Stimulated activated CD8-positive, alpha-beta memory T cell treated with anti-CD3 and anti-CD28 coated beads, Interleukin-7, amount 100 ng/mL, for 1 hour (primary cell): ENCODE results near the gene HSPA4.
"Not testable (repeated sequence)": the region's sequence is repeated elsewhere in the genome, so short reads cannot be mapped to it uniquely, and the experiment has no call there.

Experiments
- DNase-seq, 2 donors: peaks; one replicate each; pipeline ENCODE4 v3.0.0-alpha.2; 2020; ENCODE audit warnings: low read depth in 2 of 2

The HSPA4 gene

GRCh38 chr5:133050521-133050920 is 1.3 kb upstream of the HSPA4 start:
- DNase-seq = no peak

DNA sequence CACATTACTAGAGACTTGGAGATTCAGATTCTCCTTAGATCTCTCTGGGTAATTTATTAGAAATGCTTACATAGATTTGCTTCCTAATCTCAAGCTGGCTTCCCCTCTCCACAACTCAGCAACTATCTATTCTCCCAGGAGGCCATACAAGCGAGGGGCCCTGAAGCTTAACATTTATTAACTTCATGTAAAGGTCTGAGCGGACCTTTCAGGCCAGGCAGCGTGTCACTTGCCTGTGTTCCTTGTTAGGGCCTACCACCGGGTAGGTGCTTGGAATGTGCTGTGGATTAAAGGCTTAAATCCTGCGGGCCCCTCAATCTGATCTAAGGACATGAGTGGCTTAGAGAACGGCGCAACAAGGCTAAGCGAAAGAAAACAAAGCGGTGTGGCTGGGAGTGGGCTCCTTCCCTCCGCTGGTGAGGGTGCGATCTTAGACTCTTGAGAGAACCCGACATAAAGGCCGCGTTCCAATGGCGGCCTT is 712 bp upstream of the HSPA4 start:
- DNase-seq = no peak

DNA sequence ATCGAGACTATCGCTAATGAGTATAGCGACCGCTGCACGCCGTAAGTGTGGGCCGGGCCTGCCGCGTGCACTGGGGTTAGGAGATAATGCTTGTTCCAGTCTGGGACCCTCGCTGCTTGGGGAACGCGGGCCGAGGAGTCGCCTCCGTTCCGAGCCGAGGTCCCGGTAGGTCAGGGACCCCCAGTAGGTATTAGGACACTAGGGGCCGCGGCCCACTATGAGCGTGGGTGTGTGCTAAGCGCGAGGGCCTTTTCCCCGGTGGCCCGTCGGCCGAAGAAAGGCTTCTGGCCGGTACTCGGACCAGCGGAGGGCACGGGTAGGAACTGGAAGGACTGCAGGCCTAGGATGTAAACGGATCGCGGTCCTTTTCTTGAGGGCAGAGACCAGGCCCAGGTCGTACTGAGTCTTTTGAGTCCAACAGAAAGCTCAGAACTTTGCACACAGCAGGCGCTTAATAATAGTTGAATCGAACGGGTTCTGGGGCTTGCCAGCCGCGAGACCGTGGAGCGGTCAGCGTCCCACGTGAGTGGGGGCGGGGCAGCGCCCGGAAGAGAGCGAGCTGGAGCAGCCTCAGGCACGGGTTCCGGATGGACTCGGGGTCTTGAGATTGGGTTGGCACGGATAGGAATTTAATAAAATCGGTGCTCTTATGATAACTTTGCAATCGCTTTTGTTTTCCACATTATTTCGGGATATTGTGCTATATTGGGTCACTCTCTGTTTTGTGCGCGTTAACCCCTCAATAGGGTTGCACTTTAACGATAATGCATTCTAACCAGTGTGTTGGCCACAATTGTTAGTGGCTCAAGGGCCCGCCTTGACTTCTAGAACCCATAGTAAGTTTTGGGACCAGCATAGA is 733 bp downstream of the HSPA4 start:
- peak; percentile 15 to 28 for DNase-seq

- no peak for DNase-seq
Measured at GRCh38 chr5:133053448-133053847, 1.6 kb downstream of the HSPA4 start.

DNA sequence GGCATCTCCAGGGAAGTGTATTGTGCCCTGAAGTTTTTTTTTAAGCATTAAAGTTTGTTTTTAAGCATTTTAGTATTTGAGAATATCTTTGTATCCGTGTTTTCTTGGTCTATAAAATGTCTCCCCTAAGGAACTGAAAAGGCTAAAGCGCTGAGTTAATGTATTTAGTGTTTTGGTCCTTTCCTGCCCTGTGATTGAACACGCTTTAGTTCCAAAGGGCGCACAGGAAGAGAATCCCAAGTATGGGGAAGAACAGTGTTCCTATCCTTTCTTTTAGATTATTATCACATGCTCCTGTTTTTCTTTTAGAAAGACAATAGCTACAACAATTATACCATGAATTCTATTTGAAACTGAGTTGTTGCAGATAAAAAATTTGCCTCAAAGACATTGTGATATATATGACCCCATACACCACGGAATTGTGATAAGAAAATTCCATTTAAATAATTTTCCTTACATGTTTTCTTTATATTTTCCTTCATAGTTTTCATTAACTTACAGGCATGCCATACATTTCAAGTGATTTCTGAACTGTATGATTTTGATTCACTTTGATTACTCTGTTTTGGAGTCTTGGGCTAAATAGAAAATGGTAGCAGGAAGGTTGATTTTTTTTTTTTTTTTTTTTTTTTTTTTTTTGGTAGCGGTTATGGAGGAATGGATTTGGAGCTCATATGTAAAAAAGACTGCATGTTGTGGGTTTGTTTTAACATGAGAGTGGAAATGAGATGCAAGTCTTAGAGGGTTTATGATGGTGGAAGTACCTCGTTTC is 3.1 kb downstream of the HSPA4 start:
- no peak for DNase-seq

GRCh38 chr5:133056891-133057290 is 5.1 kb downstream of the HSPA4 start:
- no peak for DNase-seq

GRCh38 chr5:133059621-133060020 is 7.8 kb downstream of the HSPA4 start:
- no peak for DNase-seq

DNA sequence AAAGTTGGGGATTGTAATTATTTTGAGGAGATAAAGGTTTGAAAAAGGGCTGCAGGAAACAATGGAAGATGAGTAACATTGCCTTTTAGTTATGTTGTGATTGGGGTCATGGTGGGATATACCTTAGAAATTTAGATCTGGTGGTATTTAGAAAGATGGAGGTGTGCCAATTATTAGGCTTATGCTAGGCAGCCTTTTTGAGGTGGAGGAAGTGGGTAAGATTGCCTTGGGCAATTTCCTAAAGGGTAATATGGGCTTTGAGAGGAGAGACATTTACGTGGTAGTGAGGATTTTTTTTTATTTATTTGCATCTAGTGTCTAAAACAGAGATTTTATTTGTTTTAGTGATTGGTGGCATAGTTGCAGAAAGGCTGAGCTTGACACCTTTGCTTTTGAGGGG is 10.5 kb downstream of the HSPA4 start:
- no peak for DNase-seq

- no peak for DNase-seq
Measured at GRCh38 chr5:133063965-133064364, 12.2 kb downstream of the HSPA4 start.

DNA sequence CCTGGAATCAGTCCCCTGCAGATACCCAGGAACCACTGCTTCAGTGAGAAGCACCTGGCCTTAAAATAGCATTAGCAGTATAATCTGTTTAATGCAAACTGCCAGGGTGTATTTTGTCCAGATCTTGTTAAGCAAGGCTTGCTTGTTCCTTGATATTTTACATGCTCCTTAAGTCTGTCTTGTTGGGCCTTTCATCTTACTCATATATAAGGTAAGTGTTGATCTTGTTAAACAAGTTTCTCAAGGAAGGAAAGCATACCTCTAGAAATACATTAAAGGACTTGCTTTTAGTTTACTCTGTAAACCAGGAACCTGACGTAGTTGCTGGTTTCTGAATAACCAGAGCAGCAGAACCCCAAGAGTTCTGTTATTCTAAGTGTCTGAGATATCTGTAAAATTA is 13.7 kb downstream of the HSPA4 start:
- no peak for DNase-seq

- no peak for DNase-seq
Measured at GRCh38 chr5:133066045-133066444, 14.2 kb downstream of the HSPA4 start.

- DNase-seq = no peak
Measured at GRCh38 chr5:133072021-133072420, 20.2 kb downstream of the HSPA4 start.

DNA sequence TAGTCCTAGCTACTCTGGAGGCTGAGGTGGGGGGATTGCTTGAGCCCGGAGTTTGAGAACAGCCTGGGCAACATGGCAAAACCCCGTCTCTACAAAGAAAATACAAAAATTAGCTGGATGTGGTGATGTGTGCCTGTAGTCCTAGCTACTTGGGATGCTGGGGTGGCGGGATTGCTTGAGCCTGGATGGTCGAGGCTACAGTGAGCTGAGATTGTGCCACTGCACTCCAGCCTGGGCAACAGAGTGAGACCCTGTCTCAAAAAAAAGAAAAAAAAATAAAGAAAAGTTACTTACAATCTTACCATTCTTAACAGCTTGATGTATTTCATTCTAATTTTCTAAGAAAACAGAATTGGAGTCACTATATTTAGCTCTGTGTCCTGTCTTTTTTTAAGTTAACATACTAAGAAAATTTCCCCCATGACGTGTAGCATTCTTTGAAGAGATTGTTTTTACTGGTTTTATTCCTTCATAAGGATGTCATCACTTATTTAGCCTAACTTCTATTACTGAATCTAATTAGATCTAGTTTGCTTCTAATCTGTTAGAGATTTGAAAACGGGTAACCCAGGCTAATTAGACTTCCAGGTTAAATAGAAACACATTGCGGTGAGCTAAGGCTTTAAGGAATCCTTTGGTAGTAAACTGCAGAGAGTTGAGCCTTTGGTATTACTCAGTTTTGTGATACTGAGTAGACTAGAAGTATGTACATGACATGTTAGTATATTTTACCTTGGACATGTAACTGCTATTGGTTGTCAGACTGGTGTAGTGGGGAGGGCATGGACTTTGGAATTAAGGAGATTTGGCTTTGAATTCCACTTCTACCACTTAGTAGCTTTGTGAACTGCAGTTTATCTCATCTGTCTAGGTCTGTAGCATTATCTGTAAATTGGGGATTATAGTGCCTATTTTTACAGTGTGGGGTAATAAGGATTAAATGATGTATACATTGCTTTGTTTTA is 24.0 kb downstream of the HSPA4 start:
- no peak for DNase-seq

DNA sequence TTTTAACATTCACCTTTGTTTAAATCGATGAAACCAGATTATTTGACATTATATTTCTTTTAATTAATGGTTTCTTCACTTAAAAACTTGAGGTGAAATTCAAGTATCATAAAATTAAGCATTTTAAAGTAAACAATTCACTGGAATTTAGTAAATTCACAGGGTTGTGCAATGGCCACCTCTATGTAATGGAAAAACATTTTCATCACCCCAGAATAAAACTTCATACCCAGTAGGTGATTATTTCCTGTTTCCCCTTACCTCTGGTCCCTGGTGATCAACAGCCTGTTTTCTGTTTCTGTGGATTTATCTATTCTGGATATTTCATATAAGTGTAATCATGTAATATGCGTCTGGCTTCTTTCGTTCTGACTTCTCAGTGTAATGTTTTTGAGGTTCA is 27.2 kb downstream of the HSPA4 start:
- no peak for DNase-seq

GRCh38 chr5:133081036-133081435 is 29.2 kb downstream of the HSPA4 start:
- DNase-seq = no peak

DNA sequence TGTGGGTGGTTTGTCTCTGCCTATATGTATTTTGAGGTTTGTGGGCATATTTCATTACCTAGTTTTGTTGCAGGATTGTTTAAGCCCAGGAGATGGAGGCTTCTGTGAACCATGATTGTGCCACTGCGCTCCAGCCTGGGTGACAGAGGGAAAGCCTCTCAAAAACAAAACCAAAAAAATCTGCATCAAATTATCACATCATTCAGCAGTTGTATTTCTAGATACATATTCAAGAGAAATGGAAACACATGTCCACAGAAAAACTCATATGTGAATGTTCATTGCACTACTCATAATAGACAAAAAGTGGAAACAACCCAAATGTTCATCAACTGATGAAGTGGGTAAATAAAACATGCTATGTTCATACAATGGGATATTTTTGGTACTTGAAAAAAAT is 29.9 kb downstream of the HSPA4 start:
- no peak for DNase-seq

DNA sequence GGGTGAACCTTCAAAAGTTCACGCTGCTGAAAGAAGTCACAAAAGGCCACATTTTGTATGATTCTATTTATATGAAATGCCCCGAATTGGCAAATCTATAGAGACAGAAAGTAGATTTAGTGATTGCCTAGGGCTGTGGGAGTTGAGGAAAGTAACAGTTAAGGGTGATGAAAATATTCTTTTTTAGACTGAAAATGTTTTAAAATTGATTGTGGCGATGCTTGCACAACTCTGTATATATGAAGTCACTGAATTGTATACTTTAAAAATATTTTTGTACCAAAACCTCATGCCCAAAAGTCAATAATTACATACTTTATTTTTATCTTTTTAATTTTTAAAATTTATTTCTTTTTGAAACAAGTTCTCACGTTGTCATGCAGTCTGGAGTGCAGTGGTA is 30.3 kb downstream of the HSPA4 start:
- DNase-seq = no peak

GRCh38 chr5:133083901-133084300 is 32.1 kb downstream of the HSPA4 start:
- DNase-seq = no peak

- not testable (repeated sequence) for DNase-seq
Measured at GRCh38 chr5:133085171-133085570, 33.4 kb downstream of the HSPA4 start.

DNA sequence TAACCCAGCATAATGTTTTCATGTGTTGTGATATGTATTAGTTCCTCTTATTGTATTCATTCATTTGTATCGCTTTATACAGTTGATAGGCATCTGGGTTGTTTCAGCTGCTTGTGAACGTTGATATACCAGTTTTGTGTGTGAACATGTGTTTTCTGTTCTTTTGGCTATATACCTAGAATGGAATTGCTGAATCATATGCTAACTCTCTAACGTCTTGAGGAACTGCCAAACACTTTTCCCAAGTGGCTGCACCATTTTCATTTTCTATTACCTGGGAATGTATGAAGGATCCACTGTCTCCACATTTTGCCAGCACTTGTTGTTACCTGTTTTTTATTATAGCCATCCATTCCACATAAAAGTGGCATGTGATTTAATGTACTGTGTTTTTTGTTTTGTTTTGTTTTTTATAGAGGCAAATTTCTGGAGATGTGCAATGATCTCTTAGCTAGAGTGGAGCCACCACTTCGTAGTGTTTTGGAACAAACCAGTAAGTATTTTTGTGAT is 34.6 kb downstream of the HSPA4 start:
- no peak for DNase-seq

DNA sequence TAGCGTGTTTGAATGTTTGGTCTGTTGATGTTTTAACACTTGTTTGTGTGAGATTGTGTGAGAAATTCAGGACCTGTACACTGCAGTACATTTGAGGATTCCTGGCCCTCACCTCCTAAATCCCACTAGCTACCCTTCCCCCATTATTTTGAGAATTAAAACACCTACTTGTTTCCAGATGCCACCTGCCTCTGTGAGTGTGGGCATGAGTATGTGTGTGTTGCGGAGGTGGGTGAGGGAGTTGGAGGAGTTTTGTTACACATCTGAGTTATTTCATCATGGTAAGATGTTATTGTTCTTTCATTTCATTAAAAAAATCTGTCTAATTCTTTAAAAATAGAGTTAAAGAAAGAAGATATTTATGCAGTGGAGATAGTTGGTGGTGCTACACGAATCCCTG is 36.3 kb downstream of the HSPA4 start:
- no peak for DNase-seq

DNA sequence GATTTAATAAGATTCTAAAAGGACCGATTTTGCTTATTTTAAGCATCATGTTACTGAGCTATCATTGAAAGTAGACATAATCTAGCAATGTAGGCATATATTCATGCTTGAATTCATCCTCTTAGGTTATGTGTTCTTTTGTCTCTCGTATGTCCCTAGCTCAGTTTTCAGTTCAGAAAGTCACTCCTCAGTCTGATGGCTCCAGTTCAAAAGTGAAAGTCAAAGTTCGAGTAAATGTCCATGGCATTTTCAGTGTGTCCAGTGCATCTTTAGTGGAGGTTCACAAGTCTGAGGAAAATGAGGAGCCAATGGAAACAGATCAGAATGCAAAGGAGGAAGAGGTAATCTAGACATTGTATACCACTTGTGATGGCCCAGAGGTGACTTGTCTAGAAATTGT is 39.2 kb downstream of the HSPA4 start:
- DNase-seq = no peak
